ENCODE data around the gene CXXC4.

DNA sequence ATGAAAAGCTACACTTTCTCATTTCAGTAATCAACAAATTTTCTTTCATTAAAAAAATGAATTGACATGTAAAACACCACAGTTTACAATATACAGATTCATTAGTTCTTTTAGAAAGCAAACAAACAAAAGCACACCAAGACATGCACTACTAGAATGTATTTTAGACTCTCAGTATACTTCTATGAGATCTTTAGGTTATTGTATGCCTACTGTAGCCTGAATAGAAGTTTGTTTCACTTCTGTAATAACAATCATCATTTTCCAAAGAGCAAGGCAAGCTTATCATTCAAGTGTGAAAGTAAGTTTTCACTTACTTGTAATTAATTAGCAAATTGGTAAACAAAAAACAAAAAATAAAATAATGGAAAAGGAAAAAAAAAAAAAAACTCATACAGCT lies 24.9 kb downstream of the CXXC4 start:
- no peak for TF ChIP-seq CTCF (IDR thresholded peaks at IDR 0.05)
- no peak for TF ChIP-seq POLR2A (IDR thresholded peaks at IDR 0.05)
